Measurements from ENCODE around the gene RNF187.

RNF187 gene

GRCh38 chr1:228511546-228512445, 24.6 kb downstream of the RNF187 start:
- no peak for DNase-seq

GRCh38 chr1:228512781-228513198, 25.6 kb downstream of the RNF187 start:
- no peak for DNase-seq

- no peak for DNase-seq
Observed at GRCh38 chr1:228513236-228513900, 26.2 kb downstream of the RNF187 start.

- DNase-seq = no peak
Observed at GRCh38 chr1:228514421-228514820, 27.2 kb downstream of the RNF187 start.

GRCh38 chr1:228515200-228515834, 28.1 kb downstream of the RNF187 start:
- peak; percentile 3 for DNase-seq

- DNase-seq = no peak
Observed at GRCh38 chr1:228517655-228518054, 30.5 kb downstream of the RNF187 start.

- no peak for DNase-seq
Observed at GRCh38 chr1:228527596-228527995, 40.4 kb downstream of the RNF187 start.

- DNase-seq = no peak
Observed at GRCh38 chr1:228528612-228529011, 41.4 kb downstream of the RNF187 start.

GRCh38 chr1:228530086-228530758, 43.0 kb downstream of the RNF187 start:
- no peak for DNase-seq

- DNase-seq = no peak
Observed at GRCh38 chr1:228530951-228531731, 44.0 kb downstream of the RNF187 start.

GRCh38 chr1:228538831-228539230, 51.6 kb downstream of the RNF187 start:
- no peak for DNase-seq

- no peak for DNase-seq
Observed at GRCh38 chr1:228540161-228540917, 53.2 kb downstream of the RNF187 start.

GRCh38 chr1:228541725-228542124, 54.5 kb downstream of the RNF187 start:
- no peak for DNase-seq

GRCh38 chr1:228542376-228542775, 55.2 kb downstream of the RNF187 start:
- DNase-seq = no peak

GRCh38 chr1:228542981-228543380, 55.8 kb downstream of the RNF187 start:
- no peak for DNase-seq

GRCh38 chr1:228543396-228543795, 56.2 kb downstream of the RNF187 start:
- DNase-seq = no peak

GRCh38 chr1:228544021-228544850, 57.1 kb downstream of the RNF187 start:
- DNase-seq = no peak

GRCh38 chr1:228544921-228545591, 57.9 kb downstream of the RNF187 start:
- no peak for DNase-seq
